HG03565 (cell line): ENCODE data around the gene PFN3.
"Not testable (repeated sequence)": the region's sequence is repeated elsewhere in the genome, so short reads cannot be mapped to it uniquely, and the experiment has no call there.

ENCODE experiments used
- ATAC-seq: cut with Tn5 transposase; IDR thresholded peaks from one replicate; pipeline ENCODE4 v1.9.1; 2021; ENCODE audit warnings: mild to moderate bottlenecking, moderate library complexity; ENCODE audit not compliant: unreplicated experiment

PFN3 gene

DNA sequence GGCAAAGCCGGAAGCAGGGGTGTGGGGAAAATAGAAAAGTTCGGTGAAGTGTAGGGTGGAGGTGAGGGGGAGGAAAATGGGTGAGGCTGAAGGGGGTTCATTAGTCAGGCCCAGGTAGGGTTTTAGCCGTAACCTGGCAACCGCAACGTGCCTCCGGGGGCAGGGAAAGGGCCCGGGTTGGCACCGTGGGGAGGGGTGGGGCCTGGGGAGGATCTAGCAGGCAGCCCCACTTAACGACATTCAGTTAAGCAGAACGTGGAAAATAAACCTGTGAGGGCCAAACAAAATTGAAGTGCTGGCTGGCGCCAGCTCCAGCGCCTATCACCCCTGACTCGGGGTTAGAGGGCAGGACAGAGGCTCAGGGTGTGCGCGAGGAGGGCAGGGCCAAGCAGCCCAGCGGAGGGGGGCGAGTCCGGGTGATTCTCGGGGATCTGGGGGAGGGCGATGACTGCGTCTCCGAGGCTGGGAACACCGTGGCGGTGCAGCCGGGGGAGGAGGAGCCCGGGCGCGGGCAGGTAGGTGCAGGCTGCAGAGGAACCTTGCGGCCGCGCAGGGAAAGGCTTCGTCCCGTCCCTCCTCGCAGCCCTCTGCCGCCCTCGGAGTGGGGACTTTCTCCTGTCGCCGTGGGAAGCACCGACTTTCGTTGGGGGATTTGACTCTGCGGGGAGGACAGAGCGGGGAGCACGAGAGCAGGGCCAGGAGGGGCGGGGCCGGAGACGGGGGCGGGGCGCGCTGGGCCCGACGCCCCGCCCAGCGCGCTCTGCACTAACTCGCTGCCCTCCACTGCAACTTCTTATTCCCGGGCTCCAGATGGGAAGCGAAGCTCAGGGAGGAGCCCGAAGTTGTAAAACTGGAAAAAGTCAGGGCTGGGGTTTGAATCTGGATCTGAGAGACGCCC lies 37.6 kb downstream of the PFN3 start:
- ATAC-seq, result no peak

DNA sequence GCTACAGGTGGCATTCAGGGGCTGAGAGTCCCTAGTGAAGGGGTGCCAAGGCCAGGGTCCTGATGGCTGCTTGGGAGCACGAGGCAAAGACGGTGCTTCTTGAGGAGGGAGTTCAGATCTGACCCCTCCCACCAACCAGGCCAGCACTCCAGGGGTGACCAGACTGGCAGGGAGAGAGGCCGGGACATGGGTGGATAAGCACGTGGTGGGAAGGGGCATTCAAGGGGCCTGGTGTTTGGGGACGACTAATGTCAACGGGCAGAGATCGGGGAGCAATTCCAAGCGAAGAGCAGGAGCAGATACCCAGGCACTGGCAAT lies 38.2 kb downstream of the PFN3 start:
- no peak for ATAC-seq

DNA sequence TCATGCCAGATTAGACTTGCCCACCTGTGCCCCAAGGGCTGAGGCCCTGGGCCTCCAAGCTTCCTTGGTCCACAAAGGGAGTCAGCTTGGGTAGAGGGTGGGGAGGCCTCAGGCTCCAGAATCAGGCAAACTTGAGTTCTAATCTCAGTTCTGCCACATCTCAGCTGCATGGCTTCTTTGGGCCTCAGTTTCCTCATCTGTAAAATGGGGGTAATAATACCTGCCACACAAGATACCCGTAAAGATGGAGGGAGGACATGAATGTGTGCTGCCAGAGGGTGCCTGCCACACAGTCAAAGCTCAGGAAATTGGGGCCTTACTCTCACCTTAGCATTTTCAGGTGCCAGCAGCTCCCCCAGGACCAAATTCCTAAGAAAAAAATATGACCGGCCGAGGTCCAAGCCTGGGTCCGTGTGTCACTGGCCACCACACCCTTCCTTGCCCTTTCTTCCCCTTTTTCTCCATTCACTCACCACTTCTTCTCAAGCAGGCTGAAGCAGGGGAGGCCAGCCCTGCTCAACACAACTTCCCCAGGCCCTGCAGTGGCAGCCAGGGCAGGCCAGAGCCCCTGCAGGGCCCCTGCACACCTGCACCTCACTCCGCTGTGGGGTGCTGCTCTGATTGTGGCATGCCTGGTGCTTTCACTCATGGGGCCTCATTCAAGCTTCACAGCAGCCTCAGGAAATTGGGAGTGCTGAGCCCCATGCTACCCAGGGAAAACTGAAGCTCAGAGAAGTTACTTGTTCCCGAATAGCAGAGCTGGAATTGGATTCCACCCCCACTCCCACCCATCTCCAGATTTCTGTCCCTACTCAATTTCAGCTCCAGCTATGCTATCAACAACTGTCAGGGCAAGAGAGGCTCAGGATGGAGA lies 38.8 kb downstream of the PFN3 start:
- no peak for ATAC-seq

DNA sequence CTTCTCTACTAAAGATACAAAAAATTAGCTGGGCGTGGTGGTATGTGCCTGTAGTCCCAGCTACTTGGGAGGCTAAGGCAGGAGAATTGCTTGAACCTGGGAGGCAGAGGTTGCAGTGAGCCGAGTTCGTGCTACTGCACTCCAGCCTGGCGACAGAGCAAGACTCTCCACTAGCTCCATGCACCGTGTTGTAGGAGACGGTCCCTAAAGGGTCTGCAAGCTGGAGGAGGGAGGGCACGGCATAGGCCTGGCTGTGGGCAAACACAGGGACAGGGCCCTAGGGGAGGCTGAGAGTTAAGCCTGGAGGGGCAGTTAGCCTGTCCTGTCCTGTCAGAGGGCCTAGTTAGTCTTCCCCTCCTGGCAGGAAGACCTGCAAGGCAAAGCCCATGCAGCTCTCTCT lies 39.7 kb downstream of the PFN3 start:
- ATAC-seq, result not testable (repeated sequence)

DNA sequence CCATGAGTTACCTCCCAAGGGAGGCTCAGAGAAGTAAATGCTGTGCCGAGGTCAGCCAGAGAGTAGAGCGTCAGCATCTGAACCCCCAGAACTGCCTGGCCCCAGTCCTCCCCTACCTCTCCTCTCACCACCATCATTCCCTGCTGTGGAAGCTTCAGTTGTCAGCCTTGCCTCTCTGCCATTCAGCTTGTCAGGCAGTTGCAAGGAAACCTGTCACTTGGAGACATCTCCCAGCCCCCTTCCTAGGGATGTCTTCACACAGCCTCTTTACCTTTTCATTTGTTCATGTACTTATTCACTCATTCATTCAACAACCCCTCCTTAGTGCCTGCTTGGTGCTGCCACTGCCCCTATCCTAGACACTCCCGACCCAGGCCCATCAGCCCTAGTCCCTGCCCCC lies 40.6 kb downstream of the PFN3 start:
- no peak for ATAC-seq

DNA sequence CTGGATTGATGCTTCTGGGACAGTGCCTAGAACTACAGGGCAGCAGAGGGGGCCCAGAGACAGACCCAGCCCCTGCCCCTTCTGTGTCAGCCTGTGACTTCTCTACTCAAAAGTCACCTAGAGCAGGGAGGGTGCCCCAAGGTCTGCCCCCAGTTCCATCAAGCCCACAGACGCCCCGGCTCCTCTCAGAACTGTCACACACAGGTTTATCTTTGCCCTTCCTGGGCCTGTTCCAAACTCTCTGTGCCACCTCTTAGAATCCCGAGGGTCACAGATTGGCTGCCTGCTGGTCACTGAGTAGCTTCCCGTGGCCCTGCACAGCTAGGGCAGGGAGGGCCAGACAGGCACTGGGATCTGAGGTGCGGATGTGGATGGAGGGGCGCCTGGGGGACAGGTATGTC lies 41.0 kb downstream of the PFN3 start:
- ATAC-seq, result no peak

DNA sequence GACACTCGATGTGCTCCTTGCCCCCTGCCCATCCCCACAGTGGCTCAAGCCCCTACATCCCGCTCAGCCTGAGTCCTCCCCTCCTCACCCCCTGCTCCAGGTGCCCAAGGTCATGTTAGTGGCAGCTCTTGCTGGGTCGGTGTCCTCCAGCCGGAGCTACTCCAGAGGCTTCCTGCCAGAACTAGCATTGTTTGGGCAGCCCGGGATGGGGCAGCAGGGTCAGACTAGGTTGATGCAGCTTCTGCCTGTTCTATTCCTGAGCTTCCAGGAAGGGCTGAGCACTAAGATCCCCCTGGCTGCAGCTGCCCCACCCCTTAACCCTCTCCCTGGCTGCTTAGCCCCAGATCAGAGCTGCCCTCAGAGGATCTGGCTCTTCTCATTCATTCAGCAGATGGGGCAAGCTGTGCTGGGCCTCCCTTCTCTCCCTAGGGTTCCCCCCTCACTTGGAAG lies 42.1 kb downstream of the PFN3 start:
- no peak for ATAC-seq

DNA sequence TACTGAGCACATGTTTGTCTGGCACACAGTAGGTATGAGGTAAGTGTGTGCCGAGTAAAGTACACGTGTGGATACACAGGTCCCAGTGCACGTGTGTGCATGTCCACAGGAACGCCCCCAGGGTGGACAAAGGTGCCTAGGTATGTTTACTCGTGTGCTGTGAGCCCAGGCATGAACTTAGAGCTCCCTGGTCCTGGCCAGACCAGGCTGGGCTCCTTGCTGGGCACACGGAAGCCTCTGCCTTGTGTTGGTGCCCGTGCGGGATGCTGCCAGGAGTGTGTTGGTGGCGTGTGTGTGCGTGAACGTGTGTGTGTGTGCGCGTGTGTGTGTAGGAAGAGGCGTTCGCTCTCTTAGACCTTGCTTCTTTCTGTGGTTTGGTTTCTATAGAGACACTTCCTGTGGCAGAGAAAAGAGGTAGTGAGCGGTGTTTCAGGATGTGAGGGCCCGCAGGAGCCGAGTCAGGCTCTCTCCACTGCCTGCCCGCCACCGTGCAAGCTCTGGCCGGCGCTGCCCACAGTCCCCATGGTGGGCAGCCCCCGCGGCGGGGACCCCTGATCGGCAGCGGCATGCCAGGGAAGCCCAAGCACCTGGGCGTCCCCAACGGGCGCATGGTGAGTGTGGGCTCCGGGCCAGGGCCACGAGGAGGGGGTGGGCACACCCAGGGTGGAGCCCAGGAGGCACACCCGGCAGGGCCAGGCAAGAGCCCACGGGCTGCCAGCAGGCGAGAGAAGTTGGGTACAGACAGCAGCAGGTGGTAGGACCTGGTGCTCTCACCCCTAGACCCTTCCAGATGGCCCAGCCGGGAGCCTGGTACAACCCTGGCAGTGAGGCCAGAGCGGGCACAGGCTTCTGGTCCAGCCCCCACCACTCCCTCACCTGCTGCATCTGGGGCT lies 42.8 kb downstream of the PFN3 start, which contains the start of gene RGS14:
Gene RGS14 (plus strand): TSS at position 466 of the 893 bp plus-strand sequence. CDS start 101 bp downstream, at position 567.
- peak; percentile 85 for ATAC-seq

DNA sequence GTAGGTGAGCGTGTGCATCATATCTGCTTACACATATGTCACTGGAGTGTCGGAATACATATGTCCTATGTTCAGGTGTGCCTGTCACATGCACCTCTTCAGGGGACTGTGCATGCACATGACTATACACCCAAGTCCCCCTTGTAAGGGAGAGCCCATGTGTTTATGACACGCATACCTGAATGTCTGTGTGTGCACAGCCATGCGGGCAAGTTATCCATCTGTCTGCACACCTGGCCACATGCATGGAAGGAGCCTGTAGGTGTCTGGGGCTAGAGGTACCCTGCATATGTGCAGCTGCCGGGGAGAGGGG lies 43.4 kb downstream of the PFN3 start:
- no peak for ATAC-seq

DNA sequence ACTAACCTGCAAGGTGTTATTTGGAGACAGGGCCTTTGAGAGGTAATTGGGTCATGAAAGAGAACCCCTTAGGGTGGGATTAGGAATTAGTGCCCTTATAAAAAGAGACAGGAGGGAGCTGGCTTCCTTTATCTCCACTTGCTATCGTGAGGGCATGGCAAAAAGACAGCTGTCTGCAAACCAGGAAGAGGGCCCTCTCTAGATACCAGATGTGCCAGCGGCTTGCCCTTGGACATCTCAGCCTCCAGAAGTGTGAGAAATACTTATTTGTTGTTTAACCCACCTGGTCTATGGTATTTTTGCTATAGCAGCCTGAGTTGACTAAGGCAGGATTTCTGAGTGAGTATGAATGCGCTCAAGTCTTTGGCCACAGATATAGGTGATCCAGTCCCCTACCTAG lies 43.7 kb downstream of the PFN3 start:
- ATAC-seq, result no peak

DNA sequence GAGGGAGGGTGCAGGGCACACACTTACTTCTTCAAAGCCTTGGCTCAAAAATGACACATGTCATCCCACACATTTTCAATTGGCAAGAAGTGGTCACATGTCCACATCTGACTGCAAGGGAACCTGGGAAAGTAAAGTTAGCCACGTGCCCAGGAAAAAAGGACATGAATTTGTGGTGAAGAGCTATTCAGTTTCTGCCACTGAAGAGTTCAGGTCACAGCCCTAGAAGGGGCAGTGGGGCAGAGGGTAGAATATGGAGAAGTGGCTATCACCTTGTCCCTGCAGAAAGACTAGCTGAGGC lies 44.6 kb downstream of the PFN3 start:
- ATAC-seq, result no peak

DNA sequence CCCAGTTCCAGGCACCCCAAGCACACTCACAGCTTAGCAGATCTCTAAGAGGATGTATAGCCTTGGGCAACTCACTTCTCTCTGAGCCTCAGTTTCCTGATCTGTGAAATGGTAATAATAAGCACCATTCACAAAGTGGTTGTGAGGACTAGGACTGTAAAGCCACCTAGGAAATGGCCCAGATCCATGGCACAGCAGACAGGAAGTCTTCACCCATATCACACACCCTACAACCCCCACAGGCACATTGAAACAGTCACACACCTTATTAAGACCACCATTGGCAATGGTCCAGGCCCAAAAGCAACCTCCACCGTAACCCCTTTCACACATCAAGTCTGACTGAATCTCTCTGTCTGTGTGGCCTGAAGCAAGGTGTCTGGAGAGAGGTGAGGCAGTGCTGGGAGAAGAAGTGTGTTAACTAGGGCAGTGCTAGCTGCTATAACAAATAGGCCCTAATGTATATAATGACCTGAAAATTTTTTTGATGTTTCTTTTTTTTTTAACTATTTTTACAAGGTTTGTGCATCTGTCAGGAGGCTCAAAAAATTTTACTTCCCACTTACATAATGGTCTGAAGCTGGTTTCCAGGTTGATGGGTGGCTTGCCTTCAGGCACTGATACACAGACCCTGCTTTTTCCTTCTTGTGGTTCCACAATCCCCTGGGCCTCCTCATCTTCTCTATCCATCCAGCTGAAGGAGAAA lies 45.1 kb downstream of the PFN3 start:
- no peak for ATAC-seq

DNA sequence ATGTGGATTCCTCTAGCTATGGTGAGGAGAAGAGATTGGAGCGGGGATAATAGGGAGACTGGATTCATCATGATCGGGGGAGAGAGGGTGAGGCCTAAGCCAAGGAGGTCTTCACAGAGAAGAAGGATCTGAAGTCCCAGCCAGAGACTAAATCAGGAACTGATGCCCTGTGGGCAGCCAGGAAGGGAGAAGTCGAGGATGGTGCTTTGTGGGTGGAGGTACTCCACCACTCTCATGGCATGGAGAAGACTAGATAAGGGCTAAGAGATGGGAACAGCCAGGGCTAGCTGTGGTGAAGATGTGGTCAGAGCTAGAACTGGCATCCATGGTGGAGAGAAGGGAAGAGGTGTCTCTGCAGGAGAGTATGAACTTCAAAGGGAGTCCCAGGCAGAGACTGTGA lies 45.8 kb downstream of the PFN3 start:
- ATAC-seq, result no peak

DNA sequence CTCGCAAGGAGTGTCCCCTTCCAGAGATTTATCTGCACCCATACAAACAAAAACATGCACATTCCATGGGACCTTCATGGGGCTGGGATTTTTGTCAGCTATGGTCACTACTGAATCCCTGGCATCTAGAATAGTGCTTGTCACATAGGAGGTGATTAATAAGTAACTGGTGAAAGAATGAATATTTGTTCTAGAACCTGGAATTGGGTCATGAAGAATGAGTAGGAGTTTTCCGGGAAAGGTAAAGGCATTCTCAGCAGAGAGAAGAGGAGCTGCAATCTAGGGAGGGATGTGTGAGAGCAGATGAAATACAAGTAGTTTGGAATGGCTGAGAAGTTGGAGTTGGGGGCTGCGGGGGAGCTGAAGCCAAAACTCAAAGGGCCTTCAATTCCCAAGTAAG lies 46.2 kb downstream of the PFN3 start:
- ATAC-seq, result no peak

DNA sequence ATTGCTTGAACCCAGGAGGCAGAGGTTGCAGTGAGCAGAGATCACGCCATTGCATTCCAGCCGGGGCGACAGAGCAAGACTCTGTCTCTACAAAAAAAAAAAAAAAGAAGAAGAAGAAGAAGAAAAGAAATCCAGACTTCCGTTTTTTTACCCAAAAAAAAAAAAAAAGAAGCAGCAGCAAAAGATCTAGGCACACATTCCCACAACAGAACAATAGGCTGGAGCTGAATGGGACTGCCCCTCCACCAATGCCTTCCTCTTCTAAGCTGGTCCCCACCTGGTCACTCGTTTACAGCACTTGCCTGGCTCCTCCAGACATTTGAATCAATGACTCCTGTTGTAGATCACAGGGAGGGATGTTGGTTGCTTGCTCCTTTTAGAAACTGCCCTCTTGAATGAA lies 47.4 kb downstream of the PFN3 start:
- ATAC-seq, result no peak

DNA sequence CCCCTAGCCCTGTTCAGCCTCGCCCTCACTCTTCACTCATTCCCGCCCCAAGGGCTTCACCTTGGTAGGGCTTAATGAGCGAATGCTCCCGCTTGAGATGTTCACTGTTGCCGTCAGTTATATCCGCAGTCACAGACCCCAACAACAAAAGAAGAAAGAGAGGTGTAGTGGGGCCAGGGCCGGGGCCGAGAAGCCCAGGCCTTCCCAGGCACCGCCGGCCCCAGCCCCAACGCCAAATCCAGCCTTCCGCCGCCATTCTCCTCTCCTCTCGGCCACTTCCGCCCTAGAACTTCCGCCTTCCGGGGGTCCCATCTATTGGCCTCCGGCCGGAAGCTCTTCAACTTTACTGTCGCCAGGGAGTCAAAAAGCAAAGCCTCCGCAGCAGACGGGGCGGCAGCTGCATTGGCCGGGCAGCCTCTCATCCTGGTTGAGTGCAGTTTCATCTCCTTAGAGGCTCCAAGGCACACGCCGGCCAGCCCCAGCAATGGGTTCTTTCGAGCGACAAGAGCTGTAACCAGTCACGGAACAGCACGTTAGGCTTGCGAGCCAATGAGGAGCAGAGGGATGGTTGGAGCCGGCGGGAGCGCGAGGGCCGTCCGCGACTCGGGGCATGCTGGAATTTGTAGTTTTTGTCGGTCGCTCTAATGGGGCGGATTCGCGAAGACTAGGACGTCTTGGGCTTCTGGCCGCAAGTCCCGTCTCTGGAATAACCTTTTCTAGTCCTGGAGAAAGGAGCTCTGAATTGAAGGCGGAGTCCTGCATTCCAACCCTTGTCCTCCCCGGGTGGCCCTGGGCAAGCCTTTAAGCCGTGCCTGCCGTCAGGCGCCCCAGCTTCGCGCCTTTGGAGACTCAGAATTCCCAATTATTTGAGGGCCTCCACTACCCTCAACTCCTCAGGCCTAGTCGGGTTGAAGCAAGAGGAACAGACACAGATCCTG lies 48.8 kb downstream of the PFN3 start, which contains the start of gene LMAN2:
Gene LMAN2 (minus strand): TSS at position 277 of the 938 bp plus-strand sequence. CDS start 21 bp downstream, at position 256.
- ATAC-seq, result peak; percentile 80

DNA sequence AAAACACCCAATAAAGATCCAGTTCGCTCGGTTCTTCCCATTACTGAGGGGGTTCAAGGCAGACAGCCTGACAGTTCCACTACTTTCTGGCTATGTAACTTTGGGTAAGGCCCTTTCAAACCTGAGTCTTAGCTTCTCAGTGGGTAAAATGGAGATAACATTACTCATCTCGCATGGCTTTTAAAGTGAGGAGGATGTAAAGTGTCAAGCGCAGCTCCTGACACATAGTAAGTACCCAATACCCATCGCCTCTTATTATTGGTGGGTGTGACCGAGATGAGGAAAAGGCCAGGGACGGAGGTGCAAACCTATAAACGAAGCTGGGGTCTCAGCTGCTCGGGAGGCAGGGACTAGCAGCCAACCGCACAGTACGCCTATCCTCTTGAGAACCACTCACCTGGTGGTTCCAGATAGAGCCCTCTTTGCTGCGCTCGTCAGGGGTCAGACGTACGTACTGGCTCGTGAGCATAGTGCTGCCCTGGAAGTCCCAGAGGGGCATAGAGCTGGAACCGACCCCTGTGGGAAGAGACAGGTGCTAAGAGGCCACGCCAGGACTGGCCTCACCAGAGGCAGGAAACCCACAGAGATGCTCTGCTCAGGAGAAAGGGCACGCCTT lies 49.6 kb downstream of the PFN3 start:
- peak; percentile 12 for ATAC-seq
